A549 treated with AZD9567 at 1 μM for 4 hours (cell line): ENCODE data around the gene PRKD3. TPM values are rescaled to one million over a fixed set of nuclear protein-coding genes. Genes with fewer than 3 reads are reported as not detected.

Experiments used
- total RNA-seq: library from RNA; stranded (reverse); fragments of 200-300 nt; extraction: Qiagen RNA extraction; gene quantifications from 5 replicates; pipeline ENCODE4 v1.2.3, GENCODE V29; 2022; ENCODE audit not compliant: insufficient read depth

The PRKD3 gene
- 8.4 to 13.4 TPM (median 12.8 TPM) in 5 replicates for total RNA-seq

DNA sequence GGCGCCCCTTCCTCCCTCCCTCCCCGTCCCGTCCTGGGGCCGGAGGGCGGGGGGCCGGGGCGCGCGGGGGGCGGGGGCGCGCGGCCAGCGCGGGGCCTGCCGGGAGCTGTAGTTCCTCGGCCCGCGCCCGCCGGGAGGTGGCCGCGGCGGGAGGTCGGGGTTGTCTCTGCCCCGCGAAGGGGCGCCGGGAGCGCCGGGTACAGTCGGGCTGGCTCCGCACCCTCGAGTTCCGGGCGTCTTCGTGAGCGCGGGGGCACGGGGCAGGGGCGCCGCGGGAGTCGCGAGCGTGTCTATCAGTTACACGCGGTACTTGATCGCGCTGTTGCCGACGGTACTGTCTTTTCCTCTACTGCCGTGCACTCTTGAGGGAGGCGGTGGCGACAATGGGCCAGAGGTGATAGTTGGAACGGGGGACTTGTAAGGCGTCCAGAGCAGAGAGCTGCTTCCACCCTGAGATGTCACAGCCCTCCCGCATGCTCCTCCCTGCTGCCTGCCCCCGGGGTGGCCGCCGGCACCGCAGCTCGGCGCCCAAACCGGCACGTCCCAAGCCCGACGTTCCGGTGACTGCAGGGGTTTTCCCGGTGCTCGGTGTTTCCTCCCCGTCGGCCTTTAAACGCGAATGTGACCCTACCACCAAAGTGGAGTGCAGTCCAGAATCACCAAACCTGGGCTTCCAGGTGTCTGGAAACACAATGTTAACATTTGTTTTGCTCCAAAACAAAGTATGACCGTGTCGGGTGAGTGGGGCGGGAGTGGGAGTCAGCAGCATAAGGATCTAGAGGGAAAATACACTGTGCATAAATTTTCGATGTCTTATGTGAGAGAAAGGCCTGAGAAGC, at the start of gene PRKD3:
TSS of gene PRKD3 (minus strand) at position 48 of the 839 bp plus-strand sequence. CDS start 8,309 bp downstream, outside the sequence.

DNA sequence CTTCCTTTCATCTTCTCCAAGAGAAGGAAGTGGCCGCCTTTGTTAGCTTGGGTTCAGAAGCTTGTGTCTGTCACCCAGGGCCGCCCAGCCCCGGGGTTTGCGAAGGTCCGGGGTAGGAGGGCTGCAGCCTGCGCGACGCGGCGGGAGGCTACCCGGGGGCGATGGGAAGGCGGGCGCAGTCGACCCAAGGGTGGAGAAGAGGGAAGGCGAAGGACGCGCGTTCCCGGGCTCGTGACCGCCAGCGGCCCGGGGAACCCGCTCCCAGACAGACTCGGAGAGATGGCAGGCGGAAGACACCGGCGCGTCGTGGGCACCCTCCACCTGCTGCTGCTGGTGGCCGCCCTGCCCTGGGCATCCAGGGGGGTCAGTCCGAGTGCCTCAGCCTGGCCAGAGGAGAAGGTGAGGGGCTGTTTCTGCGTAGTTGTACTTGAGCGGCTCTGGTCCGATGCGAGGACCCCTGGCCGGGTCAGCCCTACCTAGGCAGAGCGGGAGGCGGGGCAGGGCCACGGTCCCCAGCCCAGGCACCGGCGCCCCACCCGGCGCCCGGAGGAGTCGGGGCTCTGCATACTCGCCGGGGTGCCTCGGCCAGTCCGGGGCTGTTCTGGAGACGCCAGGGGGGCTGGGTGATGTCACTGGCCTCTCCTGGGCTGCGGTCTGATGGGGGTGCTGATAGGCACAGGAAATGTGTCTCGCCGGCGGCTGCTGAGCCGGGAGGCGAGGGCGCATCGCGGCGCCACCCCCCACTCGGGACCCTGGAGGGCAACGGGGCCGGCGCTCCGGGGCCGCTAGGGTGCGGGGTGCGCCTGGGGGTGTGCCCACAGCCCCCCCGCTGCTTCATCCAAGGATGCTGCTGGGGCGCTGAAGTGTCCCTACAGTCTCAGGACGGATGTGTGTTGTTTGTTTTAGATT, 20.1 kb upstream of the PRKD3 start, which contains the start of gene QPCT:
TSS of gene QPCT (plus strand) at position 178 of the 909 bp plus-strand sequence. CDS start at position 280, 102 bp downstream.

Other genes starting within 250 kb of the PRKD3 start
- 6.1 to 8.5 TPM (median 7.3 TPM) in 5 replicates for gene HEATR5B, start 240.5 kb downstream of the PRKD3 start, total RNA-seq
- gene GPATCH11, start 240.3 kb downstream of the PRKD3 start, total RNA-seq = 8.6 to 10.9 TPM (median 10.5 TPM) in 5 replicates
- 16.8 to 24.2 TPM (median 23.0 TPM) in 5 replicates for gene EIF2AK2, start 167.9 kb downstream of the PRKD3 start, total RNA-seq
- gene SULT6B1, start 136.2 kb downstream of the PRKD3 start, total RNA-seq = not detected in 5 replicates
- gene CEBPZOS, start 128.3 kb downstream of the PRKD3 start, total RNA-seq = 37.4 to 45.6 TPM (median 37.8 TPM) in 5 replicates
- 72.4 to 88.0 TPM (median 74.1 TPM) in 5 replicates for gene CEBPZ, start 93.2 kb downstream of the PRKD3 start, total RNA-seq
- 16.7 to 27.2 TPM (median 19.0 TPM) in 5 replicates for gene NDUFAF7, start 93.2 kb downstream of the PRKD3 start, total RNA-seq
- 18.5 to 25.7 TPM (median 19.1 TPM) in 5 replicates for gene QPCT, start 19.8 kb upstream of the PRKD3 start, total RNA-seq